ENCODE measurements around the gene PER1. TPM values are rescaled to one million over a fixed set of nuclear protein-coding genes. Genes with fewer than 3 reads are reported as not detected.

The PER1 gene
- total and polyA plus RNA-seq, 9 of the 15 experiments (the other 6 are each of a cell fraction or from before 2014, with no cell fraction given): 0.13 to 26.0 (median 3.4) TPM

DNA sequence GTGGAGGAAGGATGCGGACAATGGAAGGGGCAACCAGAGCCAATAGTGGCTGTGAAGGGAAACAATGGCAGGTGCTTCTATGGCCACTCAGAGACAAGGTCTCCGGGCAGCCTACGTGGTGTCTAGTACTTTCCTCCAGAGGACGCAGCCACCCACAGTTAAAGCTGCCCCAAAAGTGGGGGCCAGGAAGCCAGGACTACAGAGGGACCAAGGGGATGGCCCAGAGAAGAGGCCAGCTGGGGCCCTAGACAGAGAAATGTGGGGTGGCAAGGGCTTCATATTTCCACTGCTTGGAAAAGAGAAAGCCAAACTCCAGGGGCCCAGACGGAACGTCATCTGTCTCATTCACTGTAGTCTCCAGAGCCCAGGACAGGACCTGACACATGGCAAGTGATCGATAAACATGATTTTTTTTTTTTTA is 837 bp upstream of the PER1 start:
- Histone ChIP-seq H3K27ac (ENCODE audit: extremely low read depth, low read depth, low read length) (peak overlapping the region; percentile 94), H3K9ac (ENCODE audit: insufficient read depth in 1 of 2, low read depth in 2 of 2, low read length in 2 of 2) (peak overlapping the region; percentile 75 to 85; a peak in 3 of 4 replicates)
- no peak for TF ChIP-seq CXXC5 (CRISPR knock-in tag; IDR thresholded peaks at IDR 0.05)
- TF ChIP-seq ETV5 (CRISPR knock-in tag; IDR thresholded peaks at IDR 0.05; ENCODE audit: low read depth): no peak
- TF ChIP-seq, protein P1, sequence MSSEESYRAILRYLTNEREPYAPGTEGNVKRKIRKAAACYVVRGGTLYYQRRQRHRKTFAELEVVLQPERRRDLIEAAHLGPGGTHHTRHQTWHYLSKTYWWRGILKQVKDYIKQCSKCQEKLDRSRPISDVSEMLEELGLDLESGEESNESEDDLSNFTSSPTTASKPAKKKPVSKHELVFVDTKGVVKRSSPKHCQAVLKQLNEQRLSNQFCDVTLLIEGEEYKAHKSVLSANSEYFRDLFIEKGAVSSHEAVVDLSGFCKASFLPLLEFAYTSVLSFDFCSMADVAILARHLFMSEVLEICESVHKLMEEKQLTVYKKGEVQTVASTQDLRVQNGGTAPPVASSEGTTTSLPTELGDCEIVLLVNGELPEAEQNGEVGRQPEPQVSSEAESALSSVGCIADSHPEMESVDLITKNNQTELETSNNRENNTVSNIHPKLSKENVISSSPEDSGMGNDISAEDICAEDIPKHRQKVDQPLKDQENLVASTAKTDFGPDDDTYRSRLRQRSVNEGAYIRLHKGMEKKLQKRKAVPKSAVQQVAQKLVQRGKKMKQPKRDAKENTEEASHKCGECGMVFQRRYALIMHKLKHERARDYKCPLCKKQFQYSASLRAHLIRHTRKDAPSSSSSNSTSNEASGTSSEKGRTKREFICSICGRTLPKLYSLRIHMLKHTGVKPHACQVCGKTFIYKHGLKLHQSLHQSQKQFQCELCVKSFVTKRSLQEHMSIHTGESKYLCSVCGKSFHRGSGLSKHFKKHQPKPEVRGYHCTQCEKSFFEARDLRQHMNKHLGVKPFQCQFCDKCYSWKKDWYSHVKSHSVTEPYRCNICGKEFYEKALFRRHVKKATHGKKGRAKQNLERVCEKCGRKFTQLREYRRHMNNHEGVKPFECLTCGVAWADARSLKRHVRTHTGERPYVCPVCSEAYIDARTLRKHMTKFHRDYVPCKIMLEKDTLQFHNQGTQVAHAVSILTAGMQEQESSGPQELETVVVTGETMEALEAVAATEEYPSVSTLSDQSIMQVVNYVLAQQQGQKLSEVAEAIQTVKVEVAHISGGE (CRISPR knock-in tag; IDR thresholded peaks at IDR 0.05): no peak
- TF ChIP-seq, protein P2, sequence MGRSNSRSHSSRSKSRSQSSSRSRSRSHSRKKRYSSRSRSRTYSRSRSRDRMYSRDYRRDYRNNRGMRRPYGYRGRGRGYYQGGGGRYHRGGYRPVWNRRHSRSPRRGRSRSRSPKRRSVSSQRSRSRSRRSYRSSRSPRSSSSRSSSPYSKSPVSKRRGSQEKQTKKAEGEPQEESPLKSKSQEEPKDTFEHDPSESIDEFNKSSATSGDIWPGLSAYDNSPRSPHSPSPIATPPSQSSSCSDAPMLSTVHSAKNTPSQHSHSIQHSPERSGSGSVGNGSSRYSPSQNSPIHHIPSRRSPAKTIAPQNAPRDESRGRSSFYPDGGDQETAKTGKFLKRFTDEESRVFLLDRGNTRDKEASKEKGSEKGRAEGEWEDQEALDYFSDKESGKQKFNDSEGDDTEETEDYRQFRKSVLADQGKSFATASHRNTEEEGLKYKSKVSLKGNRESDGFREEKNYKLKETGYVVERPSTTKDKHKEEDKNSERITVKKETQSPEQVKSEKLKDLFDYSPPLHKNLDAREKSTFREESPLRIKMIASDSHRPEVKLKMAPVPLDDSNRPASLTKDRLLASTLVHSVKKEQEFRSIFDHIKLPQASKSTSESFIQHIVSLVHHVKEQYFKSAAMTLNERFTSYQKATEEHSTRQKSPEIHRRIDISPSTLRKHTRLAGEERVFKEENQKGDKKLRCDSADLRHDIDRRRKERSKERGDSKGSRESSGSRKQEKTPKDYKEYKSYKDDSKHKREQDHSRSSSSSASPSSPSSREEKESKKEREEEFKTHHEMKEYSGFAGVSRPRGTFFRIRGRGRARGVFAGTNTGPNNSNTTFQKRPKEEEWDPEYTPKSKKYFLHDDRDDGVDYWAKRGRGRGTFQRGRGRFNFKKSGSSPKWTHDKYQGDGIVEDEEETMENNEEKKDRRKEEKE (IDR thresholded peaks at IDR 0.05; ENCODE audit: borderline replicate concordance in 1 of 2, control insufficient read depth in 1 of 2, low read depth in 2 of 2, low read length in 1 of 2): 0 out of 4 replicates have a peak, but pooled peaks of 1 of the 2 experiments have one; percentile 2
- TF ChIP-seq TBL1XR1 (IDR thresholded peaks at IDR 0.05; ENCODE audit: low read length in 2 of 2): no peak
- TF ChIP-seq CAMTA2 (CRISPR knock-in tag; conservative IDR thresholded peaks at IDR 0.05): no peak
- TF ChIP-seq ZNF224 (CRISPR knock-in tag; IDR thresholded peaks at IDR 0.05): no peak
- TF ChIP-seq SIRT6 (IDR thresholded peaks at IDR 0.05; ENCODE audit: low read depth, low read length): no peak
- TF ChIP-seq, protein P3, sequence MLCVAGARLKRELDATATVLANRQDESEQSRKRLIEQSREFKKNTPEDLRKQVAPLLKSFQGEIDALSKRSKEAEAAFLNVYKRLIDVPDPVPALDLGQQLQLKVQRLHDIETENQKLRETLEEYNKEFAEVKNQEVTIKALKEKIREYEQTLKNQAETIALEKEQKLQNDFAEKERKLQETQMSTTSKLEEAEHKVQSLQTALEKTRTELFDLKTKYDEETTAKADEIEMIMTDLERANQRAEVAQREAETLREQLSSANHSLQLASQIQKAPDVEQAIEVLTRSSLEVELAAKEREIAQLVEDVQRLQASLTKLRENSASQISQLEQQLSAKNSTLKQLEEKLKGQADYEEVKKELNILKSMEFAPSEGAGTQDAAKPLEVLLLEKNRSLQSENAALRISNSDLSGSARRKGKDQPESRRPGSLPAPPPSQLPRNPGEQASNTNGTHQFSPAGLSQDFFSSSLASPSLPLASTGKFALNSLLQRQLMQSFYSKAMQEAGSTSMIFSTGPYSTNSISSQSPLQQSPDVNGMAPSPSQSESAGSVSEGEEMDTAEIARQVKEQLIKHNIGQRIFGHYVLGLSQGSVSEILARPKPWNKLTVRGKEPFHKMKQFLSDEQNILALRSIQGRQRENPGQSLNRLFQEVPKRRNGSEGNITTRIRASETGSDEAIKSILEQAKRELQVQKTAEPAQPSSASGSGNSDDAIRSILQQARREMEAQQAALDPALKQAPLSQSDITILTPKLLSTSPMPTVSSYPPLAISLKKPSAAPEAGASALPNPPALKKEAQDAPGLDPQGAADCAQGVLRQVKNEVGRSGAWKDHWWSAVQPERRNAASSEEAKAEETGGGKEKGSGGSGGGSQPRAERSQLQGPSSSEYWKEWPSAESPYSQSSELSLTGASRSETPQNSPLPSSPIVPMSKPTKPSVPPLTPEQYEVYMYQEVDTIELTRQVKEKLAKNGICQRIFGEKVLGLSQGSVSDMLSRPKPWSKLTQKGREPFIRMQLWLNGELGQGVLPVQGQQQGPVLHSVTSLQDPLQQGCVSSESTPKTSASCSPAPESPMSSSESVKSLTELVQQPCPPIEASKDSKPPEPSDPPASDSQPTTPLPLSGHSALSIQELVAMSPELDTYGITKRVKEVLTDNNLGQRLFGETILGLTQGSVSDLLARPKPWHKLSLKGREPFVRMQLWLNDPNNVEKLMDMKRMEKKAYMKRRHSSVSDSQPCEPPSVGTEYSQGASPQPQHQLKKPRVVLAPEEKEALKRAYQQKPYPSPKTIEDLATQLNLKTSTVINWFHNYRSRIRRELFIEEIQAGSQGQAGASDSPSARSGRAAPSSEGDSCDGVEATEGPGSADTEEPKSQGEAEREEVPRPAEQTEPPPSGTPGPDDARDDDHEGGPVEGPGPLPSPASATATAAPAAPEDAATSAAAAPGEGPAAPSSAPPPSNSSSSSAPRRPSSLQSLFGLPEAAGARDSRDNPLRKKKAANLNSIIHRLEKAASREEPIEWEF (CRISPR knock-in tag; IDR thresholded peaks at IDR 0.05): no peak

More for the DNA sequence above, 837 bp upstream of the PER1 start:
- 48% methylated on average over 3 of the region's 7 CpGs for WGBS (ENCODE audit: insufficient coverage, low coverage, missing lambda C conversion rate)
- intact Hi-C loops (cut with micrococcal nuclease) (no loop called here), in situ Hi-C loops (cut with MboI) (no loop called here)
- BruUV-seq (replicated peaks): no TSS peak
- Histone ChIP-seq H3K27me3 (ENCODE audit: control insufficient read depth in 2 of 2, insufficient read depth in 2 of 2, low read length in 2 of 2) (no peaks in the 10 kb centered on the region), H3K4me2 (ENCODE audit: insufficient read depth, low read length) (peak overlapping the region; percentile 89), H3K9me3 (replicated peaks; ENCODE audit: control insufficient read depth, insufficient read depth, low read depth, low read length) (no peaks in the 10 kb centered on the region), H3K36me3 (ENCODE audit: control insufficient read depth, insufficient read depth, low read length) (peaks cover 20% of the 10 kb centered on the region; the same call in 2 of the 3 replicates), H3K4me3 (no peak overlapping the region), H3K79me2 (ENCODE audit: control insufficient read depth, insufficient read depth, low read length) (peaks cover 43% of the 10 kb centered on the region), H2AFZ (ENCODE audit: low read depth, low read length) (peak overlapping the region; percentile 5; the same call in 1 of the 2 replicates), H3K4me1 (replicated peaks in 1 of 2; ENCODE audit: control insufficient read depth in 2 of 2, insufficient read depth in 2 of 2, low read length in 2 of 2) (peaks cover 31 to 80% of the 10 kb centered on the region in 2 experiments), H4K20me1 (replicated peaks; ENCODE audit: control insufficient read depth, insufficient read depth, low read length) (0 out of 2 replicates have a peak, but pooled peaks cover 4% of the 10 kb centered on the region), H3K9me1 (ENCODE audit: control insufficient read depth, insufficient read depth, low read length) (no peaks in the 10 kb centered on the region)
- CTCF ChIA-PET (ENCODE audit: low intra/inter-chr PET ratio): no interaction called here
- DNase-seq (ENCODE audit: extremely low read depth in 1 of 4, low spot score in 3 of 4) (peak in 1 of 4 experiments; percentile 22), FAIRE-seq (peak; percentile 15), ATAC-seq (no peak)
- POLR2A ChIA-PET: interaction anchor here (1.3 to 1.7 kb wide), 3 partner anchors 13 to 70 kb away, joined by 3 to 11 read pairs (median 3); partner anchors contain the start of gene HES7

All from K562 (cell line).